ENCODE results near the gene SLC39A1. TPM values are rescaled to one million over a fixed set of nuclear protein-coding genes. Genes with fewer than 3 reads are reported as not detected.

Gene SLC39A1
- total RNA-seq, 1 donor from 2014 or later, result 93.2 TPM

- Mint-ChIP-seq H3K36me3 (ENCODE audit: unreplicated experiment) (peaks cover 23% of the 10 kb centered on the region), H3K27me3 (ENCODE audit: unreplicated experiment) (no peaks in the 10 kb centered on the region), H3K4me3 (ENCODE audit: unreplicated experiment) (no peak overlapping the region), H3K27ac (ENCODE audit: unreplicated experiment) (no peak overlapping the region), H3K4me1 (ENCODE audit: unreplicated experiment) (no peaks in the 10 kb centered on the region), H3K9me3 (ENCODE audit: unreplicated experiment) (no peaks in the 10 kb centered on the region)
- no peak for TF ChIP-seq CTCF (IDR thresholded peaks at IDR 0.05)
- no peak for DNase-seq (ENCODE audit: extremely low spot score, unreplicated experiment)
Observed at GRCh38 chr1:153936011-153936802, 27.1 kb downstream of the SLC39A1 start.

GRCh38 chr1:153934746-153935145, 28.6 kb downstream of the SLC39A1 start:
- no peak for TF ChIP-seq CTCF (IDR thresholded peaks at IDR 0.05)
- Mint-ChIP-seq H3K36me3 (ENCODE audit: unreplicated experiment) (peaks cover 17% of the 10 kb centered on the region), H3K4me1 (ENCODE audit: unreplicated experiment) (no peaks in the 10 kb centered on the region), H3K27me3 (ENCODE audit: unreplicated experiment) (no peaks in the 10 kb centered on the region), H3K27ac (ENCODE audit: unreplicated experiment) (no peak overlapping the region), H3K9me3 (ENCODE audit: unreplicated experiment) (no peaks in the 10 kb centered on the region), H3K4me3 (ENCODE audit: unreplicated experiment) (no peak overlapping the region)
- no peak for DNase-seq (ENCODE audit: extremely low spot score, unreplicated experiment)

GRCh38 chr1:153933955-153934354, 29.4 kb downstream of the SLC39A1 start:
- peaks cover 1% of the 10 kb centered on the region for H3K4me1 Mint-ChIP-seq (ENCODE audit: unreplicated experiment)
- no peak for DNase-seq (ENCODE audit: extremely low spot score, unreplicated experiment)
- no peaks in the 10 kb centered on the region for H3K27me3 Mint-ChIP-seq (ENCODE audit: unreplicated experiment)
- no peak for TF ChIP-seq CTCF (IDR thresholded peaks at IDR 0.05)
- peaks cover 16% of the 10 kb centered on the region for H3K36me3 Mint-ChIP-seq (ENCODE audit: unreplicated experiment)
- H3K27ac Mint-ChIP-seq (ENCODE audit: unreplicated experiment), result no peak overlapping the region
- H3K4me3 Mint-ChIP-seq (ENCODE audit: unreplicated experiment), result no peak overlapping the region
- no peaks in the 10 kb centered on the region for H3K9me3 Mint-ChIP-seq (ENCODE audit: unreplicated experiment)

GRCh38 chr1:153933430-153933829, 29.9 kb downstream of the SLC39A1 start:
- peaks cover 16% of the 10 kb centered on the region for H3K36me3 Mint-ChIP-seq (ENCODE audit: unreplicated experiment)
- peaks cover 6% of the 10 kb centered on the region for H3K4me1 Mint-ChIP-seq (ENCODE audit: unreplicated experiment)
- H3K4me3 Mint-ChIP-seq (ENCODE audit: unreplicated experiment), result no peak overlapping the region
- H3K27ac Mint-ChIP-seq (ENCODE audit: unreplicated experiment), result no peak overlapping the region
- no peaks in the 10 kb centered on the region for H3K9me3 Mint-ChIP-seq (ENCODE audit: unreplicated experiment)
- no peaks in the 10 kb centered on the region for H3K27me3 Mint-ChIP-seq (ENCODE audit: unreplicated experiment)
- TF ChIP-seq CTCF (IDR thresholded peaks at IDR 0.05), result no peak
- DNase-seq (ENCODE audit: extremely low spot score, unreplicated experiment), result peak; percentile 80

- no peak overlapping the region for H3K4me3 Mint-ChIP-seq (ENCODE audit: unreplicated experiment)
- H3K27ac Mint-ChIP-seq (ENCODE audit: unreplicated experiment), result no peak overlapping the region
- TF ChIP-seq CTCF (IDR thresholded peaks at IDR 0.05), result no peak
- peaks cover 16% of the 10 kb centered on the region for H3K36me3 Mint-ChIP-seq (ENCODE audit: unreplicated experiment)
- H3K9me3 Mint-ChIP-seq (ENCODE audit: unreplicated experiment), result no peaks in the 10 kb centered on the region
- peaks cover 9% of the 10 kb centered on the region for H3K4me1 Mint-ChIP-seq (ENCODE audit: unreplicated experiment)
- no peak for DNase-seq (ENCODE audit: extremely low spot score, unreplicated experiment)
- H3K27me3 Mint-ChIP-seq (ENCODE audit: unreplicated experiment), result no peaks in the 10 kb centered on the region
Observed at GRCh38 chr1:153932156-153933131, 30.9 kb downstream of the SLC39A1 start.
